Upper lobe of right lung (tissue), 1 donor: ENCODE data around the gene CENPW. TPM values are rescaled to one million over a fixed set of nuclear protein-coding genes. Genes with fewer than 3 reads are reported as not detected.

Experiments
- ATAC-seq: fragments of 200-7000 bp; cut with Tn5 transposase; one replicate; pipeline ENCODE4 v1.9.1; 2020; ENCODE audit warnings: mild to moderate bottlenecking, moderate library complexity
- DNase-seq: peaks from one replicate; pipeline ENCODE4 v3.0.0-alpha.2; 2020
- H3K27ac ChIP-seq: fragments of 200-600 bp; one replicate; pipeline ENCODE4 v1.8.0; 2022
- H3K27me3 ChIP-seq: fragments of 200-600 bp; one replicate; pipeline ENCODE4 v1.8.0; 2022; ENCODE audit warnings: mild to moderate bottlenecking
- H3K36me3 ChIP-seq: fragments of 200-600 bp; one replicate; pipeline ENCODE4 v1.8.0; 2022
- H3K4me1 ChIP-seq: fragments of 200-600 bp; one replicate; pipeline ENCODE4 v1.8.0; 2022
- H3K4me3 ChIP-seq: fragments of 200-600 bp; one replicate; pipeline ENCODE4 v1.8.0; 2022; ENCODE audit warnings: mild to moderate bottlenecking
- H3K9me3 ChIP-seq: fragments of 200-600 bp; one replicate; pipeline ENCODE4 v1.8.0; 2022
- intact Hi-C: fragments of 100-400 bp; cut with DNase I; formaldehyde crosslinking; loops from one replicate; pipeline ENCODE4 v1.11.0; 2022
- total RNA-seq: library from RNA; stranded (reverse); fragmentation: NEBNext Ultra II Directional; extraction: Animal tissue kit (Norgen Biotek cat#: 25700); gene quantifications from one replicate; pipeline ENCODE4 v1.2.1, GENCODE V29; 2021
- TF ChIP-seq, protein P1 (sequence below): fragments of 200-600 bp; IDR thresholded peaks from one replicate; pipeline ENCODE4 v1.8.0; 2022; ENCODE audit warnings: antibody characterized with exemption
- donor health status: DM: no; HTN: yes; CAD: no; lungs with severe emphysema.

The CENPW gene
- total RNA-seq, 1 donor from 2014 or later = 5.1 TPM

GRCh38 chr6:126335210-126335609 lies 4.7 kb upstream of the CENPW start:
- intact Hi-C loops = no loop called here
- no peak overlapping the region for H3K27ac ChIP-seq
- no peak overlapping the region for H3K4me3 ChIP-seq
- H3K4me1 ChIP-seq = peaks cover 5% of the 10 kb centered on the region
- TF ChIP-seq, protein P1, sequence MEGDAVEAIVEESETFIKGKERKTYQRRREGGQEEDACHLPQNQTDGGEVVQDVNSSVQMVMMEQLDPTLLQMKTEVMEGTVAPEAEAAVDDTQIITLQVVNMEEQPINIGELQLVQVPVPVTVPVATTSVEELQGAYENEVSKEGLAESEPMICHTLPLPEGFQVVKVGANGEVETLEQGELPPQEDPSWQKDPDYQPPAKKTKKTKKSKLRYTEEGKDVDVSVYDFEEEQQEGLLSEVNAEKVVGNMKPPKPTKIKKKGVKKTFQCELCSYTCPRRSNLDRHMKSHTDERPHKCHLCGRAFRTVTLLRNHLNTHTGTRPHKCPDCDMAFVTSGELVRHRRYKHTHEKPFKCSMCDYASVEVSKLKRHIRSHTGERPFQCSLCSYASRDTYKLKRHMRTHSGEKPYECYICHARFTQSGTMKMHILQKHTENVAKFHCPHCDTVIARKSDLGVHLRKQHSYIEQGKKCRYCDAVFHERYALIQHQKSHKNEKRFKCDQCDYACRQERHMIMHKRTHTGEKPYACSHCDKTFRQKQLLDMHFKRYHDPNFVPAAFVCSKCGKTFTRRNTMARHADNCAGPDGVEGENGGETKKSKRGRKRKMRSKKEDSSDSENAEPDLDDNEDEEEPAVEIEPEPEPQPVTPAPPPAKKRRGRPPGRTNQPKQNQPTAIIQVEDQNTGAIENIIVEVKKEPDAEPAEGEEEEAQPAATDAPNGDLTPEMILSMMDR = no peak
- H3K27me3 ChIP-seq = no peaks in the 10 kb centered on the region
- no peaks in the 10 kb centered on the region for H3K9me3 ChIP-seq
- no peak for ATAC-seq
- H3K36me3 ChIP-seq = no peaks in the 10 kb centered on the region
- no peak for DNase-seq

- no peaks in the 10 kb centered on the region for H3K27me3 ChIP-seq
- H3K4me3 ChIP-seq = no peak overlapping the region
- ATAC-seq (peak; percentile 67), DNase-seq (no peak)
- TF ChIP-seq, protein P1 = no peak
- no peak overlapping the region for H3K27ac ChIP-seq
- peaks cover 16% of the 10 kb centered on the region for H3K4me1 ChIP-seq
- intact Hi-C loops = no loop called here
- H3K36me3 ChIP-seq = no peaks in the 10 kb centered on the region
- H3K9me3 ChIP-seq = no peaks in the 10 kb centered on the region
These were observed 2.6 kb upstream of the CENPW start for GRCh38 chr6:126337323-126337722.

DNA sequence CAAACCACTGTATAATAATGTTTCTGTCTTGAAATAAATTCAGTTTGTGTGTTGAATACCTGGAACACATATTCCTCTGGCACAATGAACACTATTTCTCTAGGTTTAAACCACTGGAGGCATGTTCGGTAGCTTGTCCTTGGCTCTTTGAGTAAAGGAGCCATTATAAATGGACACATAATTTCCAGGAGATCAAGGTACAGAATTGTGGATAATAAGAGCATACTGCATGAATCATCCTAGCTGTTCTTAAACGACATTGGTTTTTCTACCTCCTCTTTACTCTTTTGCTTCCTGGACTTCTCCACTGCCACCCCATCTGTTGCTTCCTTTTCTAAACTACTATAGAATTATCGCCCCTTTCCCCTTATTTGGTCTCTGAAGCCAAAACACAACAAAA lies 1.2 kb downstream of the CENPW start:
- no peaks in the 10 kb centered on the region for H3K27me3 ChIP-seq
- DNase-seq = no peak
- TF ChIP-seq, protein P1 = no peak
- H3K4me3 ChIP-seq = no peak overlapping the region
- ATAC-seq = no peak
- H3K4me1 ChIP-seq = peaks cover 16% of the 10 kb centered on the region
- no peak overlapping the region for H3K27ac ChIP-seq
- H3K9me3 ChIP-seq = no peaks in the 10 kb centered on the region
- intact Hi-C loops = no loop called here
- H3K36me3 ChIP-seq = no peaks in the 10 kb centered on the region

DNA sequence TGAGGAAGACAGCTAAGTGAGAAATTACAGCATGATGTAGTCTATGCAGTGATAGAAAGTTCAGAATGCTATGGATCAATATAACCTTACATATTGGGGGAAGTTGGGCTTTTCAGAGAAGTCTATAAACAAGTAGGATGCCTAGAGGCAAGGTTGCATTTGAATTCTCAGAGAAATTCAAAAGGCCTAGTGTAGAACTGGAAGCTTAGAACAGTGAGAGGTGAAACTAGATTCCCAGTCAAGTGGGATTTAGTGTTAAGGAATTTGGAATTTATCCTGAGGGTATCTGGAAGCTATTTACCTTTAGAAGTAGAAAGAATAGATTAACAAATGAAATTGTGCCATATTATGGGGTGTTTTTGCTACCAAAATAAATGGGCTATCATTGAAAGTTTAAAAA lies 4.3 kb downstream of the CENPW start:
- intact Hi-C loops = no loop called here
- H3K36me3 ChIP-seq = no peaks in the 10 kb centered on the region
- H3K27ac ChIP-seq = no peak overlapping the region
- TF ChIP-seq, protein P1 = no peak
- no peaks in the 10 kb centered on the region for H3K27me3 ChIP-seq
- ATAC-seq (no peak), DNase-seq (no peak)
- H3K4me3 ChIP-seq = no peak overlapping the region
- H3K4me1 ChIP-seq = peaks cover 10% of the 10 kb centered on the region
- no peaks in the 10 kb centered on the region for H3K9me3 ChIP-seq

DNA sequence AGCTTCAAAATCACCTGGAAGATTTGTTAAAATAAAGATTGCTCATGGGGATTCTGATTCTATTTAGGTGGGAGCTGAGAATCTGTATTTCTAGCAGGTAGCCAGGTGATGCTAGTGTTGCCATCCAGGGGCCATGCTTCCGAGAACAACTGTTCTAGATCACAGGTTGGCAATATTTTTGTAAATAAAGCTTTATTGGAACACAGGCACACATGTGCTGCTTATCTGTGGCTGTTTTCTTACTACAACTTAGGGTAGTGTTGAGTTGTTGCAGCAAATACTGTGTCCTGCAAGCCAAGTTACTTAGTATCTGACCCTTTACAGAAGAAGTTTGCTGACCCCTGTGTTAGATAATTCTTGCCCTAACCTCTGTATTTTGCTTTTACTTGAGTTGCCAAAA lies 12.0 kb downstream of the CENPW start:
- DNase-seq (no peak), ATAC-seq (no peak)
- H3K4me3 ChIP-seq = no peak overlapping the region
- H3K27ac ChIP-seq = no peak overlapping the region
- H3K9me3 ChIP-seq = no peaks in the 10 kb centered on the region
- no peaks in the 10 kb centered on the region for H3K4me1 ChIP-seq
- TF ChIP-seq, protein P1 = no peak
- intact Hi-C loops = no loop called here
- H3K36me3 ChIP-seq = no peaks in the 10 kb centered on the region
- no peaks in the 10 kb centered on the region for H3K27me3 ChIP-seq

DNA sequence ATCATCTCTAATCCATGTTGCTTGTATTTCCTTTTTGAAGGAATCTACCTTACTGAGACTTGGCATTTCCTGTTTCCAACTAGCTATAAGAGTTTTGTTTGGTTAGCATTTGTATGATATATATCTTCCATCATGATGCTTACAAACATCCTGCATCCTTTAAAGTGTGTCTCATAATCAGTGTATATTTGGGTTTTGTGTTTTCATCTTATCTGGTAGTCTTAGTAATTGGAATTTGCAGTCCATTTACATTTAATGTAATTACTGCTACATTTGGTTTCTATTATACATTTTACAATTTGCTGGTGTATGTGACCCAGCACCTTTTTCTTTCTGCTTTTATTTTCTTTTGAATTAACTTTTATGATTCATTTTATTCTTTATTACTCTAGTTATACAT lies 12.6 kb downstream of the CENPW start:
- no peak for ATAC-seq
- no peaks in the 10 kb centered on the region for H3K27me3 ChIP-seq
- TF ChIP-seq, protein P1 = no peak
- intact Hi-C loops = no loop called here
- no peaks in the 10 kb centered on the region for H3K36me3 ChIP-seq
- H3K4me1 ChIP-seq = no peaks in the 10 kb centered on the region
- no peak overlapping the region for H3K27ac ChIP-seq
- H3K4me3 ChIP-seq = no peak overlapping the region
- DNase-seq = no peak
- no peaks in the 10 kb centered on the region for H3K9me3 ChIP-seq
